HepG2 (cell line): ENCODE measurements around the gene KHK. TPM values are rescaled to one million over a fixed set of nuclear protein-coding genes. Genes with fewer than 3 reads are reported as not detected.
A peak's percentile ranks its signal among the peaks of the same experiment; 100 is the strongest.

ENCODE experiments used
- AHR ChIP-seq: IDR thresholded peaks from 2 replicates; pipeline ENCODE4 v1.6.1; 2018; ENCODE audit warnings: missing genetic modification reagents, missing compliant biosample characterization
- FOXK1 ChIP-seq: sonication (generic); formaldehyde crosslinking; IDR thresholded peaks from 2 replicates; pipeline ENCODE4 v1.4.0; 2020; ENCODE audit warnings: low read depth, missing genetic modification reagents, borderline replicate concordance
- HOXA5 ChIP-seq: sonication (generic); formaldehyde crosslinking; IDR thresholded peaks from 2 replicates; pipeline ENCODE4 v1.4.0; 2020; ENCODE audit warnings: missing genetic modification reagents
- HOXA9 ChIP-seq: sonication (generic); formaldehyde crosslinking; IDR thresholded peaks from 2 replicates; pipeline ENCODE4 v1.8.1; 2022; ENCODE audit warnings: missing genetic modification reagents, mild to moderate bottlenecking, moderate library complexity, borderline replicate concordance
- IKZF4 ChIP-seq: sonication (generic); formaldehyde crosslinking; IDR thresholded peaks from 2 replicates; pipeline ENCODE4 v1.5.1; 2020; ENCODE audit warnings: borderline replicate concordance, mild to moderate bottlenecking, low read depth, missing genetic modification reagents; ENCODE audit errors: not compliant biosample characterization
- KDM3A ChIP-seq: IDR thresholded peaks from 2 replicates; pipeline ENCODE4 v1.6.1; 2018; ENCODE audit warnings: low read depth, missing compliant biosample characterization
- KLF11 ChIP-seq: IDR thresholded peaks from 2 replicates; pipeline ENCODE4 v1.6.1; 2016; ENCODE audit warnings: missing compliant biosample characterization
- NR2F6 ChIP-seq, 2 experiments: IDR thresholded peaks; 2 replicates each; pipeline ENCODE4 v1.6.1; 2016; ENCODE audit warnings: antibody characterized with exemption in 1 of 2, mild to moderate bottlenecking in 1 of 2
- RFXAP ChIP-seq: sonication (generic); formaldehyde crosslinking; IDR thresholded peaks from 2 replicates; pipeline ENCODE4 v1.4.0; 2020; ENCODE audit warnings: missing genetic modification reagents, borderline replicate concordance
- SAFB2 ChIP-seq: sonication (generic); formaldehyde crosslinking; IDR thresholded peaks from 2 replicates; pipeline ENCODE4 v1.5.1; 2020; ENCODE audit warnings: missing genetic modification reagents, low read depth, mild to moderate bottlenecking, borderline replicate concordance
- SALL2 ChIP-seq: sonication (generic); formaldehyde crosslinking; IDR thresholded peaks from 2 replicates; pipeline ENCODE4 v1.8.1; 2023; ENCODE audit warnings: mild to moderate bottlenecking, missing genetic modification reagents, inconsistent platforms
- ZNF143 ChIP-seq: sonication (generic); formaldehyde crosslinking; IDR thresholded peaks from 2 replicates; pipeline ENCODE4 v1.4.0; 2020; ENCODE audit warnings: missing genetic modification reagents
- ZNF160 ChIP-seq: sonication (generic); formaldehyde crosslinking; IDR thresholded peaks from 2 replicates; pipeline ENCODE4 v1.8.0; 2022; ENCODE audit warnings: mild to moderate bottlenecking, inconsistent platforms, missing genetic modification reagents
- ZNF224 ChIP-seq: sonication (generic); formaldehyde crosslinking; IDR thresholded peaks from 2 replicates; pipeline ENCODE4 v1.5.0; 2020; ENCODE audit warnings: mild to moderate bottlenecking, missing genetic modification reagents
- ZNF274 ChIP-seq: sonication (generic); formaldehyde crosslinking; IDR thresholded peaks from 2 replicates; pipeline ENCODE4 v1.5.1; 2020; ENCODE audit warnings: mild to moderate bottlenecking, missing genetic modification reagents
- polyA plus RNA-seq, 8 experiments: library from polyadenylated mRNA; depleted of rRNA in 3 of 8; stranded (reverse) in 7 of 8; unstranded in 1 of 8; fragments of >200 nt; fragmentation: Illumina TruSeq in 4 of 8; extraction: Trizol in 4 of 8; gene quantifications; 2 replicates each; pipeline versions ENCODE4 v1.2.1 to v1.2.3, GENCODE V29; 2011 to 2016; ENCODE audit warnings: low read depth in 4 of 8, missing spikeins in 1 of 8, mixed read lengths in 1 of 8; ENCODE audit not compliant: insufficient read depth in 1 of 8
- total RNA-seq, 5 experiments: library from RNA; depleted of rRNA; stranded (reverse); fragments of >200 nt; fragmentation: Illumina TruSeq; extraction: Trizol; gene quantifications; 2 replicates each; pipeline ENCODE4 v1.2.3, GENCODE V29; 2016; ENCODE audit warnings: low read depth in 1 of 5
- TF ChIP-seq, protein P1 (sequence below): sonication (generic); formaldehyde crosslinking; IDR thresholded peaks from 2 replicates; pipeline ENCODE4 v1.8.1; 2023; ENCODE audit warnings: missing genetic modification reagents, inconsistent platforms, borderline replicate concordance
- TF ChIP-seq, protein P2 (sequence below): sonication (generic); formaldehyde crosslinking; IDR thresholded peaks from 2 replicates; pipeline ENCODE4 v1.5.1; 2020; ENCODE audit warnings: mild to moderate bottlenecking, missing genetic modification reagents, borderline replicate concordance
- TF ChIP-seq, protein P3 (sequence below): sonication (generic); formaldehyde crosslinking; IDR thresholded peaks from 2 replicates; pipeline ENCODE4 v1.5.0; 2020; ENCODE audit warnings: missing genetic modification reagents, mild to moderate bottlenecking, borderline replicate concordance

The KHK gene
- total and polyA plus RNA-seq, 2 of the 13 experiments (the other 11 are each of a cell fraction or from before 2014, with no cell fraction given) = 40.9 to 99.2 TPM

DNA sequence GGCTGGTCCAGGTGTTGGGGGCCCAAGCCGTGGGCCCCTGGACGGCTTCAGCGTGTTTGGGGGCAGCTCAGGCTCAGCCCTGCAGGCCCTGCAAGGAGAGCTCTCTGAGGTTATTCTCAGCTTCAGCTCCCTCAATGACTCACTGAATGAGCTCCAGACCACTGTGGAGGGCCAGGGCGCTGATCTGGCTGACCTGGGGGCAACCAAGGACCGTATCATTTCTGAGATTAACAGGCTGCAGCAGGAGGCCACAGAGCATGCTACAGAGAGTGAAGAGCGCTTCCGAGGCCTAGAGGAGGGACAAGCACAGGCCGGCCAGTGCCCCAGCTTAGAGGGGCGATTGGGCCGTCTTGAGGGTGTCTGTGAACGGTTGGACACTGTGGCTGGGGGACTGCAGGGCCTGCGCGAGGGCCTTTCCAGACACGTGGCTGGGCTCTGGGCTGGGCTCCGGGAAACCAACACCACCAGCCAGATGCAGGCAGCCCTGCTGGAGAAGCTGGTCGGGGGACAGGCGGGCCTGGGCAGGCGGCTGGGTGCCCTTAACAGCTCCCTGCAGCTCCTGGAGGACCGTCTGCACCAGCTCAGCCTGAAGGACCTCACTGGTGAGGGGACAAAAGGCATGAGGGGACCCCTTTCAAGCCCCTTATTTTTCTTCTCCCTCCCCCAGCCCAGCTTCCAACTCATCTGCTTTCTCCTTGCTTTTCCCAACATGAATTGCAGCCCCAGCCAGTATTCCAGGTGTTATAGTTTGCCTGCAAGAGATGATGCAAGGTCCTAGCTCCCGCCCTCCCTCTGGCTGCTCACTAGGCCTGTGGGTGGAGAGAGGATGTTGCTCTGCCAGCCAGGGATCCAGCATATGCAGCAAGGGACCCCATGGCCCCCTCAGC lies 2.9 kb upstream of the KHK start (continued):
- 0 out of 2 replicates have a peak, but pooled peaks have one; percentile 15 for TF ChIP-seq SAFB2 (CRISPR knock-in tag)
- 0 out of 2 replicates have a peak, but pooled peaks have one; percentile 34 for TF ChIP-seq SALL2 (CRISPR knock-in tag)
- TF ChIP-seq ZNF224 (CRISPR knock-in tag) = no peak
- no peak for TF ChIP-seq IKZF4 (CRISPR knock-in tag)
- peak; percentile 16; the same call in 1 of the 2 replicates for TF ChIP-seq AHR (CRISPR knock-in tag)
- TF ChIP-seq NR2F6 (IDR thresholded peaks at IDR 0.05) = no peak
- 0 out of 2 replicates have a peak, but pooled peaks have one; percentile 4 for TF ChIP-seq NR2F6 (CRISPR knock-in tag; IDR thresholded peaks at IDR 0.05)
- no peak for TF ChIP-seq FOXK1
- TF ChIP-seq ZNF274 = no peak
- 0 out of 2 replicates have a peak, but pooled peaks have one; percentile 24 for TF ChIP-seq ZNF143 (CRISPR knock-in tag)
- 0 out of 2 replicates have a peak, but pooled peaks have one; percentile 39 for TF ChIP-seq RFXAP (CRISPR knock-in tag)
- 0 out of 2 replicates have a peak, but pooled peaks have one; percentile 36 for TF ChIP-seq HOXA5 (CRISPR knock-in tag)
- TF ChIP-seq KDM3A (CRISPR knock-in tag) = no peak
- no peak for TF ChIP-seq HOXA9
- TF ChIP-seq ZNF160 (CRISPR knock-in tag) = no peak
- TF ChIP-seq, protein P1, sequence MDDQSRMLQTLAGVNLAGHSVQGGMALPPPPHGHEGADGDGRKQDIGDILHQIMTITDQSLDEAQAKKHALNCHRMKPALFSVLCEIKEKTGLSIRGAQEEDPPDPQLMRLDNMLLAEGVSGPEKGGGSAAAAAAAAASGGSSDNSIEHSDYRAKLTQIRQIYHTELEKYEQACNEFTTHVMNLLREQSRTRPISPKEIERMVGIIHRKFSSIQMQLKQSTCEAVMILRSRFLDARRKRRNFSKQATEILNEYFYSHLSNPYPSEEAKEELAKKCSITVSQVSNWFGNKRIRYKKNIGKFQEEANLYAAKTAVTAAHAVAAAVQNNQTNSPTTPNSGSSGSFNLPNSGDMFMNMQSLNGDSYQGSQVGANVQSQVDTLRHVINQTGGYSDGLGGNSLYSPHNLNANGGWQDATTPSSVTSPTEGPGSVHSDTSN (CRISPR knock-in tag) = no peak
- no peak for TF ChIP-seq KLF11 (CRISPR knock-in tag)
- TF ChIP-seq, protein P2, sequence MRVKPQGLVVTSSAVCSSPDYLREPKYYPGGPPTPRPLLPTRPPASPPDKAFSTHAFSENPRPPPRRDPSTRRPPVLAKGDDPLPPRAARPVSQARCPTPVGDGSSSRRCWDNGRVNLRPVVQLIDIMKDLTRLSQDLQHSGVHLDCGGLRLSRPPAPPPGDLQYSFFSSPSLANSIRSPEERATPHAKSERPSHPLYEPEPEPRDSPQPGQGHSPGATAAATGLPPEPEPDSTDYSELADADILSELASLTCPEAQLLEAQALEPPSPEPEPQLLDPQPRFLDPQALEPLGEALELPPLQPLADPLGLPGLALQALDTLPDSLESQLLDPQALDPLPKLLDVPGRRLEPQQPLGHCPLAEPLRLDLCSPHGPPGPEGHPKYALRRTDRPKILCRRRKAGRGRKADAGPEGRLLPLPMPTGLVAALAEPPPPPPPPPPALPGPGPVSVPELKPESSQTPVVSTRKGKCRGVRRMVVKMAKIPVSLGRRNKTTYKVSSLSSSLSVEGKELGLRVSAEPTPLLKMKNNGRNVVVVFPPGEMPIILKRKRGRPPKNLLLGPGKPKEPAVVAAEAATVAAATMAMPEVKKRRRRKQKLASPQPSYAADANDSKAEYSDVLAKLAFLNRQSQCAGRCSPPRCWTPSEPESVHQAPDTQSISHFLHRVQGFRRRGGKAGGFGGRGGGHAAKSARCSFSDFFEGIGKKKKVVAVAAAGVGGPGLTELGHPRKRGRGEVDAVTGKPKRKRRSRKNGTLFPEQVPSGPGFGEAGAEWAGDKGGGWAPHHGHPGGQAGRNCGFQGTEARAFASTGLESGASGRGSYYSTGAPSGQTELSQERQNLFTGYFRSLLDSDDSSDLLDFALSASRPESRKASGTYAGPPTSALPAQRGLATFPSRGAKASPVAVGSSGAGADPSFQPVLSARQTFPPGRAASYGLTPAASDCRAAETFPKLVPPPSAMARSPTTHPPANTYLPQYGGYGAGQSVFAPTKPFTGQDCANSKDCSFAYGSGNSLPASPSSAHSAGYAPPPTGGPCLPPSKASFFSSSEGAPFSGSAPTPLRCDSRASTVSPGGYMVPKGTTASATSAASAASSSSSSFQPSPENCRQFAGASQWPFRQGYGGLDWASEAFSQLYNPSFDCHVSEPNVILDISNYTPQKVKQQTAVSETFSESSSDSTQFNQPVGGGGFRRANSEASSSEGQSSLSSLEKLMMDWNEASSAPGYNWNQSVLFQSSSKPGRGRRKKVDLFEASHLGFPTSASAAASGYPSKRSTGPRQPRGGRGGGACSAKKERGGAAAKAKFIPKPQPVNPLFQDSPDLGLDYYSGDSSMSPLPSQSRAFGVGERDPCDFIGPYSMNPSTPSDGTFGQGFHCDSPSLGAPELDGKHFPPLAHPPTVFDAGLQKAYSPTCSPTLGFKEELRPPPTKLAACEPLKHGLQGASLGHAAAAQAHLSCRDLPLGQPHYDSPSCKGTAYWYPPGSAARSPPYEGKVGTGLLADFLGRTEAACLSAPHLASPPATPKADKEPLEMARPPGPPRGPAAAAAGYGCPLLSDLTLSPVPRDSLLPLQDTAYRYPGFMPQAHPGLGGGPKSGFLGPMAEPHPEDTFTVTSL (CRISPR knock-in tag) = no peak
- TF ChIP-seq, protein P3, sequence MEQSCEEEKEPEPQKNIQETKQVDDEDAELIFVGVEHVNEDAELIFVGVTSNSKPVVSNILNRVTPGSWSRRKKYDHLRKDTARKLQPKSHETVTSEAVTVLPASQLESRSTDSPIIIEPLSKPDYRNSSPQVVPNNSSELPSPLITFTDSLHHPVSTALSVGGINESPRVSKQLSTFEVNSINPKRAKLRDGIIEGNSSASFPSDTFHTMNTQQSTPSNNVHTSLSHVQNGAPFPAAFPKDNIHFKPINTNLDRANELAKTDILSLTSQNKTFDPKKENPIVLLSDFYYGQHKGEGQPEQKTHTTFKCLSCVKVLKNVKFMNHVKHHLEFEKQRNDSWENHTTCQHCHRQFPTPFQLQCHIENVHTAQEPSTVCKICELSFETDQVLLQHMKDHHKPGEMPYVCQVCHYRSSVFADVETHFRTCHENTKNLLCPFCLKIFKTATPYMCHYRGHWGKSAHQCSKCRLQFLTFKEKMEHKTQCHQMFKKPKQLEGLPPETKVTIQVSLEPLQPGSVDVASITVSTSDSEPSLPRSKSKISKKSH (CRISPR knock-in tag) = peak; percentile 14; the same call in 1 of the 2 replicates
